Left kidney (tissue), 2 donors: ENCODE results near the gene MSRB1. TPM values are rescaled to one million over a fixed set of nuclear protein-coding genes. Genes with fewer than 3 reads are reported as not detected.
"Not testable (repeated sequence)": the region's sequence is repeated elsewhere in the genome, so short reads cannot be mapped to it uniquely, and the experiment has no call there.

Source experiments
- DNase-seq: peaks from one replicate; pipeline ENCODE4 v3.0.0-alpha.2; 2013
- polyA plus RNA-seq: library from polyadenylated mRNA; unstranded; fragments of 120-200 nt; gene quantifications from one replicate; pipeline ENCODE4 v1.2.1, GENCODE V29; 2013; ENCODE audit not compliant: insufficient read length

MSRB1 gene
- polyA plus RNA-seq, 1 donor: 55.9 TPM

DNA sequence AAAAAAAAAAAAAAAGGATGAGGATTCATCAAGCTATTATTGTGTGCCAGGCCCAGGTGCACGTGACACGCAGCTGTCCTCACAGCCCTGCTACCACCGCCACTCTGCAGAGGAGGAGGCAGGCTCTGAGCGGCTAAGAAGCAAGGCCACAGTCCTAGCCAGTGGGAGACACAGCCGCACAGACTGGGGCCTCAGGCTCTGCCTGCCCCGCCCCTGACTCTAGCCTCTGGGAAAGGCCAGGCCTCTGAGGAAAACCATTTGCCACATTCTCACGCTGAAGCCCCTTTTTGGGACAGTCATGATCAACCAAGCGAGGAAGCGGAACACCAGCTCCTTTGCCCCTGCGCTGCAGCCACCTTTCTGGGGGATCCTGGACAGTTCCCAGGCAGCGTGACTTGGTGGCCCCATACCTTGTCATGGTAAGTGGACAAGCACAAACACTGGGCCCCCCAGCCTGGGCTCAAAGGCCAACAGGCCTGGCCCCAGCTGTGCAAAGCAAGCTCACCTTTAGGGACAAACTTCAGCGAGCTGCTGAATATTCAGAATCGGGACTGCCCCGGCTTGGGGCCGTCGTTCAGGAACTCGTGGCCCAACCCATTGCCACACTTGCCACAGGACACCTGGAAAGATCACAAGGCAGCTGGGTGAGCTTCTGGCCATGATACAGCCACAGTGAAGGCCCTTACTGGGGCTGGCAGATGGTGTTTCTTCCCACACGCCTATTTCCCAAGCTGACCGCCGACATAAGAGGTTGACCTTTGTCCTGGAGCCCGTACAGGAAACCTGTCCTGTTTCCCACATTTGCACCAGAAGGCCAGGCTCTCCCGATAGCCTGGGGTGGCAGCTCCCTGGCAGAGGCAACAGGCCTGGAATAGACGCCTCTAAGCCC is 2.5 kb downstream of the MSRB1 start:
- DNase-seq: no peak

DNA sequence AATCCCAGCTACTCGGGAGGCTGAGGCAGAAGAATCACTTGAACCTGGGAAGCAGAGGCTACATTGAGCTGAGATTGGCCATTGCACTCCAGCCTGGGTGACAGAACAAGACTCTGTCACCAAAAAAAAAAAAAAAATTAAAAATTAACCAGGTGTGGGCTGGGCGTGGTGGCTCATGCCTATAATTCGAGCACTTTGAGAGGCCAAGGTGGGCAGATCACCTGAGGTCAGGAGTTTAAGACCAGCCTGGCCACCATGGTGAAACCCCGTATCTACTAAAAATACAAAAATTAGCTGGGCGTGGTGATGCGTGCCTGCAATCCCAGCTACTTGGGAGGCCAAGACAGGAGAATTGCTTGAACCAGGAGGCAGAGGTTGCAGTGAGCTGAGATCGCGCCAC is 3.2 kb downstream of the MSRB1 start:
- DNase-seq: not testable (repeated sequence)

DNA sequence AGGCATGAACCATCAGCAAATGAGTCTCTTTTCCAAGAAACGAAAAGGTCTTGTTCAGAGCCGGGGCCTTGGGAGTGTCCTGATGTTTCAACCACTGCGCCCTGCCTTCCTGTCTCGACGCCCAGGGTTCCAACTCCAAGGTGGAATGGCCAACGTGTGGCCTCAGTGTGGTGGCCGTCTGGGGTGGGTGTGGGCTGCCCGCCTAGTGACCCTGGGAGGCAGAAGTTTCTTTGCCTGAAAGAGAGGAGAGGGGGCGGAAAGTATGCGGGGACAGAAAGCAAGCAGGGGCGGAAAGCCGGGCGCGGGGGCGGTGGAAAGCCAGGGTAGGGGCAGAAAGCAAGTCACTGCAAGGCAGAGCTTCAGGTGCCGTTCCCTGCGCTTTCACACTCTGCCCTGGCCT is 4.1 kb downstream of the MSRB1 start:
- no peak for DNase-seq

DNA sequence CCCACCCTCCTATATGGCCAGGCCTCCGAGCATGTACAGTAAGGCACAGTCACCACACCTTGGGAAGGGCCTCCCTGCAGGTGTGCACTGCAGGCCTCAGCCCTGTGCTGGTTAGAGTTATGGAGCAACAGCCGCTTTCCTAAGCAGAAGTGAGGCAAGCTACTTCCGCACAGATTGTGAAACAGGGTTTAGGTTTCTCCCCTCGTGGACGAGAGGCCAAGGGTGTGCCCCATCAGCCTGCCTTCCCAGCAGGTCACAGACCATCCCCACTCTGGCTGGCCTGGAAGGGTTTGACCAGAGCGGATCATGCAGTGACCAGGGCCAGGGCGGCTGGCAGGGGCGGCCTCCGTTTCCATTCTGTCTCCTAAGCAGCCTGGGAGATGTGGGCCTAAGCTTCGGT is 4.7 kb downstream of the MSRB1 start:
- no peak for DNase-seq

DNA sequence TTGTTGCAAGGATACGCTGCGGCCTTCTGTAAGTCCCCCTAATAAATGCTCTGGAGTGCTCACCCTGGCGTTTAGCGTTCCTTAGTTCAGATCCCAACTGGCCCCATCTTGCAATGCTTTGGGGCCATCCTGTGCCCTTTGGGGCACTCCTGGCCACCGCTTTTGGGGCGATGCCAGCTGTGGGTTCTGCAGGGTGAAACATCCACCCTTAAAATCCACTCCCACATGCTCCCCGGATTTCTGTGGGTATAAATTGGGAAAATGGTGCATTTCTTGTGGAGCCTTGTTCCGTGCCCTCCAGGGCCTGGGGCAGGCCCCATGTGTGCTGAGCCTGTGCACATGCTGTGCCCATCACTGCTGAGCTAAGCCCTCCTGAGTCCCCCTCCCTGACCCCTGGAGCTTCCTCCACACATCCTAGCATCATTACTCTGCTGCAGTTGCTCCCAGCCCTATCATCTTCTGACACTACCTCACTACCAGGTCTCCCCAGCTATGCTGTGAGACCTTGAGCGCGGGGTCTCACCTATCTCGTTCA is 6.0 kb downstream of the MSRB1 start:
- DNase-seq: no peak

DNA sequence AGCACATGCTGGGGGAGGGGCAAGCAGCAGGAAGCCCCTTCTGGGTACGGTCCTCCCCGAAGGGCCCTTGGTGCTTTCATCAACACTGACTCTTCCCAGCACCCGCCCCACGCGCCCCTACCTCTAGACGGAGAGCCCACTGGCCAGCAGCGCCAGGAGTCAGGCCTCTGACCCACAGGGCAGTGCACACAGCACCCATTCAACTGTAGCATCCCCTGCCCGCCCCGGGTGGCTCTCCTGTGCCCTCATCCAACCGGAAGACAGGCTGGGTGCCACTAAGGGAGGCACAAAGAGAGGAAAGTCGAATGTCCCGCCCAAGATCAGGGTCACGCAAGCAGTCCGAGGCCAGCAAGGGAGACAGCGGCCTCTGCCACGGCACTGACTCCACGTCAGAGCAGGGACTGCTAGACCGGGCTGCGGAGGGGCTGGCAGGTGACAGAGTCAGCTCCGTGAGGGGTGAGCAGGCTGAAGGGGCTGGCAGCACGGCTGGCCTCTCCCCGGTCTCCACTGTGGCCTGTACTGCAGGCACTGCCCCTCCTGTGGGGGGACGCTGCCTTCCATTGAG is 9.8 kb downstream of the MSRB1 start:
- DNase-seq: no peak

DNA sequence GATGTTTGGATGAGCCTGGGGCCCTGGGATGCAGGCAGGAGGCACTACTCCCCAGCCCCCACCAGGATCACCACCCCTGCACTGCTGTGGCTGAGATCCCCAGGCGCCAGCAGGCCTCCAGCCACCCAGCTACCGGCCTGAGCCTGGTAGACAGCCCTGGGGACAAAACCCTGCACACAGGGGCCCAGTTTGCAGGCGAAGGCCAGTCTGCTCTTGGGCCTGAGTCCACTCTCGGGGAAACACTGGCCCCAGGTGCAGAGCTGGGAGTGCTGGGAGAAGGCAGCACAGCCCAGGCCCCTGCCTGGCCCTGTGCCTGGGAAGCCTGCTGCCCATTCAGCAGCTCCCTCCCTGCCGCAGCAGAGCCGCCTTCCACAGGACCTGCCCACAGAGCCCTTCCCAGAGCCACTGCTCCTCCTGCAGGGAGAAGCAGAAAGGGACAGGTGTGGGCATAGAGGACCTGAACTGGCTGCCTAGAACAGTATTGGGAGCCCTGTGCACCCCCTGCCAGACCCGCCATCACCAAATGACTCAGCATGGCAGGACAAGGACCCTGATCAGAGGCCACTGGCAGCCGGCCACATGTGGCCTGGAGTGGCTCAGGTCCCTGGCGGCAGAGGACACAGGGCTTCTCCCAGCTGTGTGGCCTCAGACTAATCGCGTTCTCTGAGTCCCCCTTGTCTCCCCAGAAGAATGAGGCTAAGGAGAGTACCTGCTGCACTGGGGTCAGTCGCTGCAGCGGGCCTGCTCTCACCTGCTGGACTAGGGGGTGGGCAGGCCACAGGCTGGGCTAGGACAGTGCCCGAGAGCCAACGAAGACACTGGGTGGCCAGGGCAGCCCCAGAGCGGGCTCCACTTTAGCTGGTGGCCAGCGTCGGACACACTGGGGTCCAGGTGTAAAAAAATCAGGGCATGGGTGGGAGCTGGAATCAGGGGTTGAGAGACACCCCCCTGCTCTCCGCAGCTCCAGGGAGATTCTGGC is 10.7 kb downstream of the MSRB1 start:
- no peak for DNase-seq

DNA sequence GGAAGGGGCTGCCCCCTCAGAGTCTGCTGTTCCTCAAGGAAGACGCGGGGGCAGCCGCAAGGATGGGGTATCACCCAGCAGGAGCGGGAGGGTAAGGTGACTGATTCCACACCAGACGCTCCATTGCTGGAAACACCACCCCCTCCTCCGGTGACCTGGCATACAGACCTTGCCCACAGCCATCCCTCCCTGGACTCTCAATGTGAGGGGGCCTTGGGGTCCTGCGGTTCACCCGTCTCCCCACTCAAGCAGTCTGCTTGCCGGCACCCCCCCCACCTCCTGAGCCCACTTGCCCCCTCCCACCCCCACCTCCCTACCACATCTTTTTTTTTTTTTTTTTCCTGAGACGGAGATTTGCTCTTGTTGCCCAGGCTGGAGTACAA is 12.7 kb downstream of the MSRB1 start:
- DNase-seq: no peak

DNA sequence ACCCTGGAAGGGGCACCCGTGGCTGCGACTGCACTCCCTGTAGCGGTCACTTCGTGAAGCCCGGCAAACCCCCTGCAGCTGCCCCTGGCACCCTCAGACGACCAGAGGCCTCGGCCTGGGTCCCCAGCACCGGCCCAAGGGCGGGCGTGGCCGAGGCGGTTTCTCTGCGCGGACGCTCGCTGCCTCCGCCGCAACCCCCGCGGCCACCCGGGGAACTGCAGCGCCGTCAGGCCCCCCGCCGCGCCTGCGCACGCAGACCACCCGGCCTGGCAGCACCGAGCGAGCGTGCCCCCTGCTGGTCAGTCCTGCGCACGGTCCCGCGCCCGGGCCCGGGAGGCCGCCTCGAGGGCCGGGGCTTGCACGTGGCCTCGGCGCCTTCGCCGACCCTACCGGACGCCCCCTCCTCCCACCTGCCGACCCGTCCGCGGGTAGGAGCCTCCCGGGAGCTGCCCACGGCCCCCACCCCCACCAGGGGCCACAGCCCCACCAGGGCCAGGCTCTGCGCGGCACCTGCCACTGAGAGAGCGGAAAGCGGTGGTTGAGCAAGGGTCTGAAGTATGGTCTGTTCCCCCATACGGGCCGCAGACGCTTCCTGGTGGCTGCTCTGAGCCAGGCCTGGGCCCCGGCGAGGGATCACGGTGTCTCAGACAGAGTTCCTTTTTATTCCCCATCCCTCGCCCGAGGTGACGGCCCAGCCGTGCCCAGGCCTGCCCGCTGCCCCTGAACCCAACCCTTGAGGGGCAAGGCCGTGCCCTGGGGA is 13.2 kb downstream of the MSRB1 start:
- peak; percentile 83 for DNase-seq

DNA sequence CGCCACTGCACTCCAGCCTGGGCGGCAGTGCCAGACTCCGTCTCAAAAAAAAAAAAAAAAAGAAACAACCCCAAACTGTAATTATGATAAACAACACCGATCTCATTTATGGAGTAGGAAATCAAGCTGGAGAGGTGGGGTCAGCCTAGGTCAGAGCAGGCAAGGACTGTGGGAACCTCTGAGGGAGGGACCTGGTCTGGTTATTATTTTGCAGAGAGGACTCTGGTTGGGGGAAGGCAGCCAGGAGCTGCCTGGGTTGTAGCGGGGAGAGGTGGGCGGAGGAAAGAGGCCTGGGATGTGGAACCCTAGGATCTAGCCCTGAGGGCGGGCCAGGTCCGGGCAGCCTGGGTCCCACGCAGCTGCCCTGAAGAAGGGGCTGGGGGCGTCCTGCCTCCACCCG is 13.9 kb downstream of the MSRB1 start:
- no peak for DNase-seq

DNA sequence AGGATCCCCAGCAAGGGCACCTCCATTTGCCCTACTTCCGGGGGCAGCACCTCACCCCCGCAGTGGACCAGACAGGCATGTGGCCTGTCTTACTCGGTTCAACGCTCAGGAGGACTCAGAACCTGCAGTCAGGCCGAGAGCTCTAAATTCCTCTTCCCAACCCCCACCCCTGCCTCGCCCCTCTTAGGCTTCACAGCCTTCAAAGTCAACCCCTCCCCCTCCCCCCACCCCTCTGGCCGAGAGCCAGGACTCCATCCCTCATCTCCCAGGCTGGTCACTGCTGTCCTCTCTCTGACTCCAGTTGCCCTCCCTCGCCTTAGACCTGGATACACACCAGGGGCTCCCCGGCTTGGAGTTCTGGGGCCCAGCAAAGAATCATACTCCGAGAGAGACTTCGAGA is 16.7 kb downstream of the MSRB1 start:
- DNase-seq: no peak

DNA sequence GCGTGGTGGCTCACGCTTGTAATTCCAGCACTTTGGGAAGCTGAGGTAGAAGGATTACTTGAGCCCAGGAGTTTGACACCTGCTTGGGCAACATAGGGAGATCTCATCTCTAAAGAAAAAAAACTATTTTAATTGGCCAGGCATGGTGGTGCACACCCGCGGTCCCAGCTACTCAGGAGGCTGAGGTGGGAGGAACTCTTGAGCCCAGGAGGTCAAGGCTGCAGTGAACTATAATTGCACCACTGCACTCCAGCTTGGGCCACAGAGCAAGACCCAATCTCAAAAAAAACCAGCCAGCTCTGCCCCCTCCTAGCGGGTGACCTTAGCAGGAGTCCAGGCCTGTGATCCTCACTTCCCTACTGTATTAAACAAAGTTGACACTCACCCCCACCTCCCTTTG is 18.9 kb downstream of the MSRB1 start:
- DNase-seq: no peak

DNA sequence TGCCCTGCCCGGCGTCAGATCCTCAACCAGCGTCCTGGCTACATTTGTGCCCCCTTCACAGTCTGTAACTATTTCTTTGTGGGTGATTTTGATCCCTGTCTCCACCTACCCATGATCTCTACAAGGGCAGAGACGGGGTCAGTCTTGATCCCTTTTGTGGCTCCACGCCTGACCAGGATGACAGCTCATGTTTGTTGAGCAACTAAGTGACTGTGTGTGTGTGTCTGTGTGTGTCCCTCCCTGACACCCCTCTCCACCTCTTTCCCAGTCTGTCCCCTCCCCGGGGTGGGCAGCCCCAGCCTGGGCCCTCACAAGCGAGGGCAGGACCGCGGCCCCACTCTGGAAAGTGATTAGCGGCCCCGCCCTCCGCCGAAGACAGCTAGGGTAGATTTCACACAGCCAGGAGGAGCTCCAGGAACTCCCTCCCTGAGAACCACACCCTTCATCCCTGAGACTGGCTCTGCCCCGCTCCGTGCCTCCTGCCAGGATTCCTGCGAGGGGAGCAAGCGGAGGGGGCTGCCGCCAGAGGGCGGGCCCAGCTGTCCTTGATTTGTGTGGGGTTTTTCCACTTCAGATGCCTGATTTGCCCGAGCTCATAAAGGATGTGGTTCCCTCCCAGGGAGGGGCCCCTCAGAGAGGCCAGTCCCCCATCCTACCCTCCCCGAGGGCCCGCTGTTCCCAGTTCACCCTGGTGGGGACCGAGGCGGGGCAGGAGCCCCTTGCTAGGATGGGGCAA is 19.5 kb downstream of the MSRB1 start:
- no peak for DNase-seq

DNA sequence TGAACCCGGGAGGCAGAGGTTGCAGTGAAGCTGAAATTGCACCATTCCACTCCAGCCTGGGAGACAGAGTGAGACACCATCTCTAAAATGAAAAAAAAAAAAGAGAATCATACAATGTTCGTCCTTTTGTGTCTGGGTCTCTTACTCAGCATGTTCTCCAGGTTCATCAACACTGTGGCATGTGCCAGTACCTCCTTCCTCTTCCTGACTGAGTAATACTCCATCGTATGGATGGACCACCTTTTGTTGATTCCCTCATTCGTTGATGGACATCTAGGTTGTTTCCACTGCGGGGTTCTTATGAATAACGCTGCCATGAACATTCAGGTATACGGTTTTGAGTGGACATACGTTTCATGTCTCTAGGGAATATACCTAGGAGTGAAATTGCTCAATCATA is 20.6 kb downstream of the MSRB1 start:
- DNase-seq: no peak

DNA sequence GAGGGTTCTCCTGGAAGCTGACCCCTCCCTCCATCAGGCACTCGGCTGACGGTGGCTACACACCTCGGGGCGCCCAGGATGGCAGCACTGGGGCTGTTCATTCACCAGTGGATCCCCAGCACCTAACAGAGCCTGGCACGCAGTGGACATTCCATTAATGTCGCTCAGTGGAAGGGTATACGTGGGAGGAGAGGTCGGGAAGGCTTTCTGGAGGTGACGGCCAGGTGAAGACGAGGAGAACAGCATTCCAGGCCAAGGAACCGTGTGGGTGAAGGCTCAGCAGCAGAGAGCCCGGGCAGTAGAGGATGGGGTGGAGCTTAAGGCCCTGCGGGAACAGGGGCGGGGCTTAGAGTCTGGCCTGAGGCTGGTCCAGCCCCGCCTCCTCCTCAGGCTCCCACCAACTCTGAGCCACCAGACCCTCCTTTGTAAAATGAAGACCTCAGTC is 22.2 kb downstream of the MSRB1 start:
- DNase-seq: no peak

DNA sequence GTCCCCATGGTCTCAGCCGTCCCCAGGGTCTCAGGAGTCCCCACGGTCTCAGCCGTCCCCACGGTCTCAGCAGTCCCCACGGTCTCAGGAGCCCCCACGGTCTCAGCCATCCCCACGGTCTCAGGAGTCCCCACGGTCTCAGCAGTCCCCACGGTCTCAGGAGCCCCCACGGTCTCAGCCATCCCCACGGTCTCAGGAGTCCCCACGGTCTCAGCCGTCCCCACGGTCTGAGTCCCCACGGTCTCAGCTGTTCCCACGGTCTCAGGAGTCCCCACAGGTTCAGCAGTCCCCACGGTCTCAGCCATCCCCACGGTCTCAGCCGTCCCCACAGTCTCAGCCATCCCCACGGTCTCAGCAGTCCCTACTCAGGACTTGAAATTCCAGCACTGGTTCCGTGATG is 22.9 kb downstream of the MSRB1 start:
- not testable (repeated sequence) for DNase-seq

DNA sequence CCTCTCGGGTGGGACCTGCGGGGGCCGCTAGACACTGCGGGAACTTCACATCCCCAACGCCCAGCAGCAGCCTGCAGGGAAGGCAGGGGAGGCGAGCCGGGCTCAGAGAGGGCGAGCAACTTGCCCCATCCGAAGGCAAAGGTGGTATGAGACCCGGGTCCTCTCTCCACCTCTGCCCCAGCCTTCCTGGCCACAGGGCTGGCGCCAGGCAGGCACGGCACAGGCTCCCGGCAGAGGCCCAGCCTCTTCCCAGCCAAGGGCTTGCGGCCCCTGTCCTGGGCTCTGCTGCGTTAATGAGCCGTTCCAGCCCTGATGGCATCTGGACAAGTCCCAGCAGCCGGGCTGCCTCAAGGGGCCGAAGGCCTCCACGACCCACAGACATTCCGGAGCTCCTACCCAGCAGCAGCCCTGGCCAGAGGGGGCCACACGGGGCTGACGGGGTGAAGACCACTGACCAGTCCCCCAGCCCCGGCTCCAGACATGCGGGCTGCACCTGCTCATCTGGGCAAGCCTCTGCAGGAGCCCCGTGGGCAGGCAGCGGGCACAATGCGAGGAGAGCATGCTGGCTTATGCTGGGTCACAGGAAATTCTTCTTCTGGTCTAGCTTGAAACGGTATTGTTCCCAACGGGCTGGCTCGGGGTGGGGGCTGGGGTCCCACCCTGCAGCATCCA is 23.5 kb downstream of the MSRB1 start:
- DNase-seq: no peak

DNA sequence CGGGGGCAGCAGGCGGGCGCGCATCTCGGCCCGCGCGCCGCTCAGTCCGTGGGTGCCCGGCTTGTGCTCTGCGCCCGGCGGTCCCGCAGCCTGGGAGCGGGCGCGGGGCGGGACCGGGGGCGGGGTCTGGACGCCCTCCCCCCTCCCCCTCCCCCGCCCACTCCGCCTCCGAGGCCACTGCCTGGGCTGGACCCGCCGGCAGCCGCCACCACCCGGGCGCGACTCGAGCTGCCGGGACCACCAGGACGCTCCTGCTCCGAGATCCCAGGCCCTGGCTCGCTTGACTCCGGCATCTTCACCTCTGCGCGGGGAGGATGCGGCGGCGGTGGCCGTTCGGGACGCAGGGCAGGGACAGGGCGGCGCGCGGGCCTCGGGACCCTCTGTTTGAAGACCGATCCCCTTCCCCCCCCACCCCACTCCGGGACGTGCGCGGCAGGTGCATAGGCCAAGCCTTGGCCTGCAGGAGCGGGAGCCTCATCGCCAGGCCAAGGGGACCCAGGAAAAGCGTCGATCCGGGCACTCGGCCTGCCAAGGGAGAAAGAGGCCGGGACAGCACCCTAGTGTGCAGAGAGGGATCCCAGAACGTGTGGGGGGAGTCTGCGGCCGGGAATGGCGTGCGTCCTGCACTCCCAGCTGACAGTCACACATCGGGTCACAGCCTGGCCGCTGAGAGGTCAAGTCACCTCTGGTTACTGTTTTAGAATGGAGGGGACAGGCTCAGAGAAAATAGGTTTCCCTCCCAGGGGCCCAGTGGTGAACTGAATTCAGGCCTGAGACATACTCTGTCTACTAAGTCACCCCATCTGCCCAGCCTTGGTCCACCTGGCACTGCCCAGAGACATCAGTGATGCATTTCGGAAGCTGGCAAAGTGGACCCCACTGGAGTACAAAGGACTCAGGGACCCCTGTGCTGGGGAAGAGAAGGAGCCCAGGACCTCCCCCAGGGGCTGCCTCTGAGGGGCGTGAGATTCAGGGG is 24.4 kb downstream of the MSRB1 start, which contains the start of gene HS3ST6:
HS3ST6 (minus strand) TSS at position 65 of the 976 bp plus-strand sequence. CDS start 92 bp downstream, outside the sequence.
- DNase-seq: no peak
